K562 (cell line): ENCODE data around the gene TEX264. TPM values are rescaled to one million over a fixed set of nuclear protein-coding genes. Genes with fewer than 3 reads are reported as not detected.
A peak's percentile ranks its signal among the peaks of the same experiment; 100 is the strongest.

Experiments used
- BCL6 ChIP-seq: fragments of 250-450 bp; sonication (Bioruptor Pico); IDR thresholded peaks from 2 replicates; pipeline ENCODE4 v1.4.0; 2020
- FOXJ2 ChIP-seq: fragments of 200-800 bp; sonication (Bioruptor generic); IDR thresholded peaks from 2 replicates; pipeline ENCODE4 v1.6.1; 2016; ENCODE audit warnings: missing genetic modification characterization, missing compliant biosample characterization
- FOXJ3 ChIP-seq: sonication (generic); formaldehyde crosslinking; IDR thresholded peaks from 2 replicates; pipeline ENCODE4 v1.4.0; 2020; ENCODE audit warnings: mild to moderate bottlenecking, missing genetic modification reagents
- HLTF ChIP-seq: fragments of 450-650 bp; IDR thresholded peaks from 2 replicates; pipeline ENCODE4 v1.6.1; 2016
- MECOM ChIP-seq: fragments of 250-450 bp; sonication (Bioruptor Pico); IDR thresholded peaks from 2 replicates; pipeline ENCODE4 v1.8.0; 2022; ENCODE audit warnings: inconsistent platforms
- MIER1 ChIP-seq: fragments of 450-650 bp; IDR thresholded peaks from 2 replicates; pipeline ENCODE4 v1.6.1; 2016; ENCODE audit warnings: antibody characterized with exemption, mild to moderate bottlenecking, low read depth
- MYNN ChIP-seq, 2 experiments: sonication (generic); formaldehyde crosslinking in 1 of 2; IDR thresholded peaks; 2 replicates each; pipeline versions ENCODE4 v1.5.0 to v1.6.1; 2016 to 2020; ENCODE audit warnings: antibody characterized with exemption in 1 of 2, missing genetic modification reagents in 1 of 2
- OTX1 ChIP-seq: fragments of 450-650 bp; formaldehyde crosslinking; IDR thresholded peaks from 2 replicates; pipeline ENCODE4 v1.4.0; 2022; ENCODE audit warnings: mild to moderate bottlenecking
- SAP30 ChIP-seq: fragments of 200-600 bp; sonication (generic); IDR thresholded peaks from 2 replicates; pipeline ENCODE4 v1.6.1; 2012; ENCODE audit warnings: borderline replicate concordance, low read depth, mild to moderate bottlenecking, moderate library complexity, low read length, control low read depth, inconsistent platforms; ENCODE audit not compliant: insufficient read depth, poor library complexity, severe bottlenecking
- SPI1 ChIP-seq: IDR thresholded peaks from 2 replicates; pipeline ENCODE4 v1.6.1; 2011; ENCODE audit warnings: low read depth, low read length, control low read depth, borderline replicate concordance
- UBTF ChIP-seq, 2 experiments: IDR thresholded peaks; 2 replicates each; pipeline ENCODE4 v1.6.1; 2012; ENCODE audit warnings: improper control_type of control experiment in 2 of 2, low read depth in 2 of 2, low read length in 2 of 2, borderline replicate concordance in 1 of 2
- USF2 ChIP-seq: sonication (generic); formaldehyde crosslinking; IDR thresholded peaks from 2 replicates; pipeline ENCODE4 v1.5.0; 2020; ENCODE audit warnings: missing genetic modification reagents
- ZBTB8A ChIP-seq: fragments of 450-650 bp; IDR thresholded peaks from 2 replicates; pipeline ENCODE4 v1.6.1; 2018; ENCODE audit warnings: mild to moderate bottlenecking, moderate library complexity; ENCODE audit not compliant: partially characterized antibody
- ZNF146 ChIP-seq: IDR thresholded peaks from one replicate; pipeline ENCODE4 v1.6.1; 2018; ENCODE audit warnings: missing compliant biosample characterization; ENCODE audit not compliant: unreplicated experiment
- ZNF224 ChIP-seq: sonication (generic); formaldehyde crosslinking; IDR thresholded peaks from 2 replicates; pipeline ENCODE4 v1.8.0; 2022; ENCODE audit warnings: mild to moderate bottlenecking, missing genetic modification reagents
- ZNF232 ChIP-seq: sonication (generic); formaldehyde crosslinking; IDR thresholded peaks from 2 replicates; pipeline ENCODE4 v1.8.0; 2022; ENCODE audit warnings: mild to moderate bottlenecking, missing genetic modification reagents
- ZNF282 ChIP-seq: sonication (generic); formaldehyde crosslinking; IDR thresholded peaks from 2 replicates; pipeline ENCODE4 v1.8.1; 2023; ENCODE audit warnings: missing genetic modification reagents
- ZNF3 ChIP-seq: fragments of 250-450 bp; sonication (Bioruptor Pico); IDR thresholded peaks from 2 replicates; pipeline ENCODE4 v1.5.0; 2021; ENCODE audit warnings: mild to moderate bottlenecking, moderate library complexity
- ZNF41 ChIP-seq: fragments of 250-450 bp; sonication (Bioruptor Pico); conservative IDR thresholded peaks from 2 replicates; pipeline ENCODE4 v1.4.0; 2020; ENCODE audit warnings: mild to moderate bottlenecking
- ZNF57 ChIP-seq: fragments of 450-650 bp; formaldehyde crosslinking; IDR thresholded peaks from 2 replicates; pipeline ENCODE4 v1.4.0; 2020; ENCODE audit warnings: mild to moderate bottlenecking, moderate library complexity
- ZNF785 ChIP-seq: fragments of 250-450 bp; sonication (Bioruptor Pico); IDR thresholded peaks from 2 replicates; pipeline ENCODE4 v1.4.0; 2020; ENCODE audit warnings: mild to moderate bottlenecking
- polyA plus RNA-seq, 8 experiments: library from polyadenylated mRNA; depleted of rRNA in 4 of 8; stranded (reverse) in 5 of 8; unstranded in 3 of 8; fragments of >200 nt; fragmentation: Nextera tagmentation in 2 of 8; fragmentation: Illumina TruSeq in 1 of 8; extraction: Ambion mirVana in 2 of 8; extraction: Trizol in 1 of 8; gene quantifications; 2 replicates each; pipeline versions ENCODE4 v1.2.1 to v1.2.3, GENCODE V29; 2011 to 2014; ENCODE audit warnings: inconsistent platforms in 1 of 8, missing spikeins in 1 of 8
- total RNA-seq, 7 experiments: library from RNA; depleted of rRNA in 6 of 7; stranded (reverse); fragments of >200 nt in 6 of 7; fragmentation: Illumina TruSeq in 2 of 7; extraction: Trizol in 2 of 7; gene quantifications; 2 replicates each; pipeline versions ENCODE4 v1.2.1 to v1.2.3, GENCODE V29; 2011 to 2021; ENCODE audit warnings: low replicate concordance in 1 of 7
- TF ChIP-seq, protein P1 (sequence below): fragments of 250-450 bp; sonication (Bioruptor Pico); IDR thresholded peaks from 2 replicates; pipeline ENCODE4 v1.5.0; 2021
- TF ChIP-seq, protein P2 (sequence below): fragments of 200-800 bp; sonication (Bioruptor generic); IDR thresholded peaks from 2 replicates; pipeline ENCODE4 v1.6.1; 2017; ENCODE audit warnings: missing genetic modification characterization, missing compliant biosample characterization

TEX264 gene
- total and polyA plus RNA-seq, 9 of the 15 experiments (the other 6 are each of a cell fraction or from before 2014, with no cell fraction given), result 4.1 to 47.0 (median 31.0) TPM

DNA sequence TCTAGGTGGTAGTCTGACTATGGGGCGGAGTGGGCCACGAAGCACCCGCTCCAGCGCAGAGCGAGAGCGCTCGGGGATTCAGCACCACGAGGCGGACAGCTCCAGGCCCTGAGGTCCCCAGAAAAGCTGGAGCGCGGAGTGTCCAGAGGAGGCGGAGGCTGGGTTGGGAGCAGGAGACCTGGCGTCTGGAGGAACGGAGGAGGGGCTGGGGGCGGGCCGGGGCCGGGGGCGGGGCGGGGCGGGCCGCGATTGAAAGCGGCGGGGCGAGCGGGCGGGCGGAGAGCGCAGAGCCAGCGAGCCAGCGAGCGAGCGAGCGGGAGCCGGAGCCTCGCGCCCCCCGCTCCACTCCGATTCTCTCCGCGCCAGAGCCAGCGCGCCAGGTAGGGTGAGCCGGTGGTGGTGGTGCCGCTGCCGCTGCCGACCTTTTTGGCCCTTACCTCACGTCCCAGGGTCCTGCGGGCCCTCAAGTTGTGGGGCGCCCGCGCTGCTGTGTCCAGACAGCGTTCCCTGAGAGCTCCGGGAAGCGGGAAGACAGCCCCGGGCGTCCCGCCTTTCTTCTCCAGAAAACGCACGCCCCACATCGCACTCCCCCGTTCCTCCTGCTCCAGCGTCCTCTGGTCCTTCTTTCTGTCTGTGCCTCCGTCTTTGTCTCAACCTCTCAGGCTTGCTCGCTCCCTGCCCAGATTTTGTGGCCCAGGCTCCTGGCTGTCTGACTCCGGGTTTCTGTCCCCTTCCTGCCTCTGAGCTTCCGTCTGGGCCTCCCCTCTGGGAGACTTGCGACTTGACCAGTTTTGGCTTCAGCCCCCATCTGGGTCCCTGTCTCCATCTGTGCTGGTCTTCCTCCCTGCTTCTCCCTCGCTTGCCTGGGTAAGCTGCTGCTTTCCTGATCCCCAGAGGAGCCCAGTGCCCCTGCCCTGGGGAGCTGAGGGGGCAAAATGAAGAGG lies 36.0 kb downstream of the TEX264 start, which contains the start of gene GRM2 (continued):
- TF ChIP-seq, protein P1, sequence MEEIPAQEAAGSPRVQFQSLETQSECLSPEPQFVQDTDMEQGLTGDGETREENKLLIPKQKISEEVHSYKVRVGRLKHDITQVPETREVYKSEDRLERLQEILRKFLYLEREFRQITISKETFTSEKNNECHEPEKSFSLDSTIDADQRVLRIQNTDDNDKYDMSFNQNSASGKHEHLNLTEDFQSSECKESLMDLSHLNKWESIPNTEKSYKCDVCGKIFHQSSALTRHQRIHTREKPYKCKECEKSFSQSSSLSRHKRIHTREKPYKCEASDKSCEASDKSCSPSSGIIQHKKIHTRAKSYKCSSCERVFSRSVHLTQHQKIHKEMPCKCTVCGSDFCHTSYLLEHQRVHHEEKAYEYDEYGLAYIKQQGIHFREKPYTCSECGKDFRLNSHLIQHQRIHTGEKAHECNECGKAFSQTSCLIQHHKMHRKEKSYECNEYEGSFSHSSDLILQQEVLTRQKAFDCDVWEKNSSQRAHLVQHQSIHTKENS (CRISPR knock-in tag), result no peak
- TF ChIP-seq USF2 (CRISPR knock-in tag) (no peak), BCL6 (CRISPR knock-in tag) (no peak), FOXJ3 (no peak), ZNF282 (CRISPR knock-in tag) (no peak), ZNF232 (CRISPR knock-in tag) (0 out of 2 replicates have a peak, but pooled peaks have one; percentile 29), ZNF3 (CRISPR knock-in tag) (no peak), OTX1 (CRISPR knock-in tag) (no peak), ZNF785 (CRISPR knock-in tag) (no peak), MIER1 (peak; percentile 78), ZNF224 (CRISPR knock-in tag) (no peak), MYNN (IDR thresholded peaks at IDR 0.05) (no peak), MYNN (CRISPR knock-in tag; IDR thresholded peaks at IDR 0.05) (0 out of 2 replicates have a peak, but pooled peaks have one; percentile 16), ZNF146 (CRISPR knock-in tag) (no peak), SPI1 (no peak), HLTF (no peak), MECOM (CRISPR knock-in tag) (no peak), UBTF (IDR thresholded peaks at IDR 0.05; ENCODE audit: borderline replicate concordance in 1 of 2, low read depth in 2 of 2, low read length in 2 of 2) (no peak), ZBTB8A (no peak), FOXJ2 (tag) (no peak), ZNF41 (CRISPR knock-in tag) (no peak), ZNF57 (CRISPR knock-in tag) (no peak), SAP30 (peak; percentile 35)
- TF ChIP-seq, protein P2, sequence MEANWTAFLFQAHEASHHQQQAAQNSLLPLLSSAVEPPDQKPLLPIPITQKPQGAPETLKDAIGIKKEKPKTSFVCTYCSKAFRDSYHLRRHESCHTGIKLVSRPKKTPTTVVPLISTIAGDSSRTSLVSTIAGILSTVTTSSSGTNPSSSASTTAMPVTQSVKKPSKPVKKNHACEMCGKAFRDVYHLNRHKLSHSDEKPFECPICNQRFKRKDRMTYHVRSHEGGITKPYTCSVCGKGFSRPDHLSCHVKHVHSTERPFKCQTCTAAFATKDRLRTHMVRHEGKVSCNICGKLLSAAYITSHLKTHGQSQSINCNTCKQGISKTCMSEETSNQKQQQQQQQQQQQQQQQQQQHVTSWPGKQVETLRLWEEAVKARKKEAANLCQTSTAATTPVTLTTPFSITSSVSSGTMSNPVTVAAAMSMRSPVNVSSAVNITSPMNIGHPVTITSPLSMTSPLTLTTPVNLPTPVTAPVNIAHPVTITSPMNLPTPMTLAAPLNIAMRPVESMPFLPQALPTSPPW (CRISPR knock-in tag), result peak; percentile 14; the same call in 1 of the 2 replicates
